GM21825 (cell line): ENCODE data around the gene ALG12.

ENCODE experiments used
- ATAC-seq: cut with Tn5 transposase; IDR thresholded peaks from one replicate; pipeline ENCODE4 v1.9.1; 2021; ENCODE audit warnings: mild to moderate bottlenecking, moderate library complexity; ENCODE audit not compliant: unreplicated experiment

The ALG12 gene

GRCh38 chr22:49913446-49913845 is 4.8 kb downstream of the ALG12 start:
- no peak for ATAC-seq

GRCh38 chr22:49913026-49913425 is 5.2 kb downstream of the ALG12 start:
- ATAC-seq: no peak

- no peak for ATAC-seq
Observed at GRCh38 chr22:49911881-49912625, 6.2 kb downstream of the ALG12 start.

GRCh38 chr22:49910229-49911155 is 7.7 kb downstream of the ALG12 start:
- no peak for ATAC-seq

GRCh38 chr22:49909476-49910205 is 8.6 kb downstream of the ALG12 start:
- no peak for ATAC-seq

GRCh38 chr22:49907807-49908206 is 10.4 kb downstream of the ALG12 start:
- ATAC-seq: no peak

- no peak for ATAC-seq
Observed at GRCh38 chr22:49906799-49907290, 11.4 kb downstream of the ALG12 start.

GRCh38 chr22:49906071-49906798 is 12.0 kb downstream of the ALG12 start:
- no peak for ATAC-seq

GRCh38 chr22:49905465-49905864 is 12.8 kb downstream of the ALG12 start:
- no peak for ATAC-seq

- no peak for ATAC-seq
Observed at GRCh38 chr22:49904040-49904369, 14.2 kb downstream of the ALG12 start.

- no peak for ATAC-seq
Observed at GRCh38 chr22:49903322-49904039, 14.8 kb downstream of the ALG12 start.

GRCh38 chr22:49901457-49901856 is 16.8 kb downstream of the ALG12 start:
- ATAC-seq: no peak

GRCh38 chr22:49900441-49901230 is 17.6 kb downstream of the ALG12 start:
- no peak for ATAC-seq

- no peak for ATAC-seq
Observed at GRCh38 chr22:49899530-49899929, 18.7 kb downstream of the ALG12 start.

- no peak for ATAC-seq
Observed at GRCh38 chr22:49897015-49897684, 21.1 kb downstream of the ALG12 start.

- no peak for ATAC-seq
Observed at GRCh38 chr22:49896201-49896600, 22.0 kb downstream of the ALG12 start.

GRCh38 chr22:49894322-49895054 is 23.8 kb downstream of the ALG12 start:
- ATAC-seq: no peak

GRCh38 chr22:49893025-49893424 is 25.2 kb downstream of the ALG12 start:
- ATAC-seq: no peak
